ENCODE data around the gene CHST11.
"Not testable (repeated sequence)": the region's sequence is repeated elsewhere in the genome, so short reads cannot be mapped to it uniquely, and the experiment has no call there.

CHST11 gene

GRCh38 chr12:104524034-104524832 is 67.5 kb downstream of the CHST11 start:
- TF ChIP-seq CTCF (conservative IDR thresholded peaks at IDR 0.05; ENCODE audit: low read depth, low read length): no peak
- peak; percentile 48 for DNase-seq (ENCODE audit: low read depth)
- H3K4me3 ChIP-seq (ENCODE audit: low read length): no peak overlapping the region

GRCh38 chr12:104526320-104526719 is 69.6 kb downstream of the CHST11 start:
- no peak overlapping the region for H3K4me3 ChIP-seq (ENCODE audit: low read length)
- no peak for DNase-seq (ENCODE audit: low read depth)
- no peak for TF ChIP-seq CTCF (conservative IDR thresholded peaks at IDR 0.05; ENCODE audit: low read depth, low read length)

- H3K4me3 ChIP-seq (ENCODE audit: low read length): no peak overlapping the region
- no peak for DNase-seq (ENCODE audit: low read depth)
- no peak for TF ChIP-seq CTCF (conservative IDR thresholded peaks at IDR 0.05; ENCODE audit: low read depth, low read length)
These were observed 70.0 kb downstream of the CHST11 start for GRCh38 chr12:104526751-104527150.

- H3K4me3 ChIP-seq (ENCODE audit: low read length); DNase-seq (ENCODE audit: low read depth): not testable (repeated sequence)
These were observed 70.9 kb downstream of the CHST11 start for GRCh38 chr12:104527653-104528052.

- no peak for TF ChIP-seq CTCF (conservative IDR thresholded peaks at IDR 0.05; ENCODE audit: low read depth, low read length)
- no peak overlapping the region for H3K4me3 ChIP-seq (ENCODE audit: low read length)
- no peak for DNase-seq (ENCODE audit: low read depth)
These were observed 72.6 kb downstream of the CHST11 start for GRCh38 chr12:104529130-104529874.

- H3K4me3 ChIP-seq (ENCODE audit: low read length): no peak overlapping the region
- TF ChIP-seq CTCF (conservative IDR thresholded peaks at IDR 0.05; ENCODE audit: low read depth, low read length): no peak
- DNase-seq (ENCODE audit: low read depth): no peak
These were observed 75.9 kb downstream of the CHST11 start for GRCh38 chr12:104532636-104533035.

- no peak for DNase-seq (ENCODE audit: low read depth)
- no peak for TF ChIP-seq CTCF (conservative IDR thresholded peaks at IDR 0.05; ENCODE audit: low read depth, low read length)
- no peak overlapping the region for H3K4me3 ChIP-seq (ENCODE audit: low read length)
These were observed 76.4 kb downstream of the CHST11 start for GRCh38 chr12:104533134-104533533.

All from retinal pigment epithelial cell (primary cell).